ENCODE results near the gene BRI3BP. TPM values are rescaled to one million over a fixed set of nuclear protein-coding genes. Genes with fewer than 3 reads are reported as not detected.
"Not testable (repeated sequence)": the region's sequence is repeated elsewhere in the genome, so short reads cannot be mapped to it uniquely, and the experiment has no call there.

Gene BRI3BP
- total RNA-seq, 3 donors from 2014 or later, result 23.7 to 29.8 (median 25.6) TPM

DNA sequence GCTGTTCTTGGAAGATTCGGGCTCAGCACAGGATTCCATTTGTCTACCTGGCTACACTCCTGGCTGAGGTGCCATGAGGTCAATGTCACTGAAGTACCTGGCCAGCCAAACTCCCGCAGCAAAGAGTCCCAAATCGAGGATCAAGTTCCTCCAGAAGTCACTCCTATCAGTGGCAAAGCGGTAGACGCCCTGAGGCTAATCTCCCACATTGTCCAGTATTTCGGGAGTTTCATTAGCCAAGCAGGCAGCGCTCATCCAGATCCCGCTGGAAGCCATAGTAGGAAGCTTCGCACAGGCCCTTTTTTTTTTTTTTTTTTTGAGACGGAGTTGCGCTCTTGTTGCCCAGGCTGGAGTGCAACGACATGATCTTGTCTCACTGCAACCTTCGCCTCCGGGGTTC, 62.9 kb downstream of the BRI3BP start:
- H3K9me3 Mint-ChIP-seq, result no peaks in the 10 kb centered on the region
- ATAC-seq, result no peak
- H3K4me3 Mint-ChIP-seq, result no peak overlapping the region
- DNase-seq, result no peak
- no peaks in the 10 kb centered on the region for H3K36me3 Mint-ChIP-seq (ENCODE audit: insufficient read depth)
- peaks cover 18% of the 10 kb centered on the region for H3K27me3 Mint-ChIP-seq (ENCODE audit: low read depth)
- no peaks in the 10 kb centered on the region for H3K4me1 Mint-ChIP-seq (ENCODE audit: low read depth)

GRCh38 chr12:125057708-125058107, 64.3 kb downstream of the BRI3BP start:
- no peaks in the 10 kb centered on the region for H3K9me3 Mint-ChIP-seq
- H3K27me3 Mint-ChIP-seq (ENCODE audit: low read depth), result peaks cover 18% of the 10 kb centered on the region
- no peaks in the 10 kb centered on the region for H3K36me3 Mint-ChIP-seq (ENCODE audit: insufficient read depth)
- DNase-seq (no peak), ATAC-seq (no peak)
- H3K4me1 Mint-ChIP-seq (ENCODE audit: low read depth), result no peaks in the 10 kb centered on the region
- no peak overlapping the region for H3K4me3 Mint-ChIP-seq

DNA sequence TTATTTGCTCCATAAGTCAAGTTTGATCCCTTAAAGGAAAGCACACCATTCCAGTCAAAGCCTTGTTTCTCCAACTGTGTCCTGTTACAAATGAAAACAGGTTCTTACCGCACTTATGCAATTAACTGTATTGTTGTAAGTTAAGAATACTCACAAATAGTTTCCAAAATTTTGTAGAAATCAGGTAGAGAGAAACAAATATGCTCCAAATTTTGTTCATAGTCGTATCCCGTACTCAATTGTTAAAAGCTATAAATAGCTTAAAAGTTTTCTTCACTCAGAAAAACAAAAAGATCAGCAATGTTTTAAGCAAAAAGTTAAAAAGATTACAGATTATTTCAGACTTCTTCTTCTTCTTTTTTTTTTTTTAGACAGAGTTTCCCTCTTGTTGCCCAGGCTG, 67.8 kb downstream of the BRI3BP start:
- peaks cover 17% of the 10 kb centered on the region for H3K27me3 Mint-ChIP-seq (ENCODE audit: low read depth)
- peaks cover 6% of the 10 kb centered on the region for H3K4me1 Mint-ChIP-seq (ENCODE audit: low read depth)
- no peaks in the 10 kb centered on the region for H3K36me3 Mint-ChIP-seq (ENCODE audit: insufficient read depth)
- H3K9me3 Mint-ChIP-seq, result no peaks in the 10 kb centered on the region
- H3K4me3 Mint-ChIP-seq, result no peak overlapping the region
- ATAC-seq, result no peak
- DNase-seq, result no peak

GRCh38 chr12:125063522-125063921, 70.1 kb downstream of the BRI3BP start:
- not testable (repeated sequence) for DNase-seq; H3K9me3 Mint-ChIP-seq; H3K4me3 Mint-ChIP-seq; ATAC-seq; H3K36me3 Mint-ChIP-seq (ENCODE audit: insufficient read depth); H3K27me3 Mint-ChIP-seq (ENCODE audit: low read depth)
- H3K4me1 Mint-ChIP-seq (ENCODE audit: low read depth), result peaks cover 13% of the 10 kb centered on the region

GRCh38 chr12:125064492-125064891, 71.0 kb downstream of the BRI3BP start:
- Mint-ChIP-seq H3K27me3 (ENCODE audit: low read depth) (no peaks in the 10 kb centered on the region), H3K9me3 (no peaks in the 10 kb centered on the region), H3K4me1 (ENCODE audit: low read depth) (peaks cover 13% of the 10 kb centered on the region), H3K4me3 (peak overlapping the region; percentile 82), H3K36me3 (ENCODE audit: insufficient read depth) (no peaks in the 10 kb centered on the region)
- no peak for DNase-seq
- no peak for ATAC-seq

GRCh38 chr12:125065021-125065918, 71.8 kb downstream of the BRI3BP start, which contains the start of gene AACS:
Gene AACS (plus strand): TSS chr12:125065435. CDS start chr12:125065585, 150 bp downstream.
- H3K4me1 Mint-ChIP-seq (ENCODE audit: low read depth), result peaks cover 13% of the 10 kb centered on the region
- peak; percentile 74 for DNase-seq
- ATAC-seq, result peak; percentile 99
- no peaks in the 10 kb centered on the region for H3K27me3 Mint-ChIP-seq (ENCODE audit: low read depth)
- H3K36me3 Mint-ChIP-seq (ENCODE audit: insufficient read depth), result no peaks in the 10 kb centered on the region
- H3K4me3 Mint-ChIP-seq, result peak within 1 kb of the TSS; percentile 82
- H3K9me3 Mint-ChIP-seq, result no peaks in the 10 kb centered on the region

GRCh38 chr12:125065919-125066570, 72.6 kb downstream of the BRI3BP start:
- Mint-ChIP-seq H3K36me3 (ENCODE audit: insufficient read depth) (no peaks in the 10 kb centered on the region), H3K4me3 (peak overlapping the region; percentile 82), H3K4me1 (ENCODE audit: low read depth) (peaks cover 13% of the 10 kb centered on the region), H3K27me3 (ENCODE audit: low read depth) (no peaks in the 10 kb centered on the region), H3K9me3 (no peaks in the 10 kb centered on the region)
- ATAC-seq, result no peak
- no peak for DNase-seq

DNA sequence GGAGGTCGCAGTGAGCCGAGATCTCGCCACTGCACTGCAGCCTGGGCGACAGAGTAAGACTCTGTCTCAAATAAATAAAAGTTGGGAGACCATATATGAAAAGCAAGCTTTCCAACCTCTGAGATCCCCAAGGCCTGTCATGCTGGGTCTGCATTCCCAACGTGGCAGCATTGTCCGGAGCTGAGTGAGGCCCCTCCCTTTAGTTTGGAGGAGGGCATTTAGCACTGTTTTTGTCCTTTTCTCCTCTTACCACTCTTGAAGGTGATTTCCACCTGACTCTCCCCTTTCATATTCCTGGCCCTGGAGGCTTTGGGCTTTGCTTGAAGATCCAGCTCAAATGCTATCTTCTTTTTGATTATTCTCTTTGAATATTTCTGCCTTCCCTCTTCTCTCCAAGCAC, 74.9 kb downstream of the BRI3BP start:
- DNase-seq (no peak), ATAC-seq (no peak)
- peaks cover 13% of the 10 kb centered on the region for H3K4me1 Mint-ChIP-seq (ENCODE audit: low read depth)
- H3K4me3 Mint-ChIP-seq, result no peak overlapping the region
- no peaks in the 10 kb centered on the region for H3K27me3 Mint-ChIP-seq (ENCODE audit: low read depth)
- peaks cover 4% of the 10 kb centered on the region for H3K36me3 Mint-ChIP-seq (ENCODE audit: insufficient read depth)
- no peaks in the 10 kb centered on the region for H3K9me3 Mint-ChIP-seq

DNA sequence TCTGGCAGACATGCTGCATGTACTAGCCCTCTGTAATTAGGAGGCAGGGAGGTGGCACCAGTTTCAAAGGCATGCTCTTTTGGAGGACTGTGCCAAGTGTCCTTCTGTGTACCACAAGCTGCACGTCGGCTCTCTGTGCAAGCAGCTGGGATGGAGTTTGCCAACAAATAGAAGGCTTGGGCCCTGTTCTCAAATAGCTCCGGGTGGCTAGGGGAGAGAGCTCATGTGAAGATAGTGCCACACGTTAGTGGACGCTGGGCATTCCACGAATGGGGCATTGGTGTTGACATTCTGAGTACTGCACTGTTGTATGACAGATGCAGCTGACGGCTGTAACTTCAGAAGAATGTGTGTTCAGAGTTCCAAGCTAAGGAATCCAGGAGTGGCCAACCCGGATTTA, 76.2 kb downstream of the BRI3BP start:
- H3K4me1 Mint-ChIP-seq (ENCODE audit: low read depth), result peaks cover 13% of the 10 kb centered on the region
- H3K36me3 Mint-ChIP-seq (ENCODE audit: insufficient read depth), result peaks cover 4% of the 10 kb centered on the region
- no peaks in the 10 kb centered on the region for H3K27me3 Mint-ChIP-seq (ENCODE audit: low read depth)
- no peaks in the 10 kb centered on the region for H3K9me3 Mint-ChIP-seq
- ATAC-seq, result no peak
- H3K4me3 Mint-ChIP-seq, result no peak overlapping the region
- DNase-seq, result no peak

- Mint-ChIP-seq H3K27me3 (ENCODE audit: low read depth) (no peaks in the 10 kb centered on the region), H3K36me3 (ENCODE audit: insufficient read depth) (peaks cover 4% of the 10 kb centered on the region), H3K4me3 (no peak overlapping the region)
Measured at GRCh38 chr12:125070112-125070511, 76.7 kb downstream of the BRI3BP start.

DNA sequence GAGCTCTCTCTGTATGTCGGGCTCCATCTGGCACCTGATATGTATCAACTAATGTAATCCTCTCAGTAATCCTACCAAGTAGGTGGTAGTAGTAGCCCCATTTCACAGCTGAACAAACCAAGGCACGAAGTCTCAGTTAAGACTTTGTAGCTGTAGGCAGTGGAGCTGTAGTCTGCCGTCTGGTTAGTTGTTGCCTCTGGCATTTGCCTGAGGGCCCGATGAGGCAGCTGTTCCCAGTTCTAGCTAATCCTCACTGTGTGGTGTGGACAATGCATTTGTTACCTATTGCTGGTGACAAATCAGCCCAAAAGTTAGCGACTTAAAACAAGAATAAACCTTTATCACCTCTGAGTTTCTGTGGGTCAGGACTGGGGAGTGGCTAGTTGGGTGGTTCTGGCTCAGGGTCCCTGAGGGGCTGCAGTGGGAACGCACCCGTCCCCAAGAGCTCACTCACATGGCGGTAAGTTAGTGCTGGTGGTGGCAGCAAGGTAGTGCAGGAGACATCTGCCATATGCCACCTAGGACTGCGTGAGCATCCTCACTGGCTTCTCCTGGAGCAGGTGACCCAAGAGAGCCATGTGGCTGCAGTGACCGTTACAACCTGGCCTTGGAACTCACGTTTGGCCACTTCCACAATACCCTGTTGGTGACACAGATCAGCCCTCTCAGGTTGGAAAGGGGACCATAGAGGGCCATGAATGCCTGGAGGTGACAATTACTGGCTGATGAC, 77.4 kb downstream of the BRI3BP start:
- peaks cover 5% of the 10 kb centered on the region for H3K36me3 Mint-ChIP-seq (ENCODE audit: insufficient read depth)
- H3K4me3 Mint-ChIP-seq, result no peak overlapping the region
- ATAC-seq (no peak), DNase-seq (no peak)
- no peaks in the 10 kb centered on the region for H3K27me3 Mint-ChIP-seq (ENCODE audit: low read depth)
- peaks cover 11% of the 10 kb centered on the region for H3K4me1 Mint-ChIP-seq (ENCODE audit: low read depth)
- no peaks in the 10 kb centered on the region for H3K9me3 Mint-ChIP-seq

More at GRCh38 chr12:125070112-125070511, 76.7 kb downstream of the BRI3BP start:
- Mint-ChIP-seq H3K4me1 (ENCODE audit: low read depth) (peaks cover 13% of the 10 kb centered on the region), H3K9me3 (no peaks in the 10 kb centered on the region)
- no peak for DNase-seq
- ATAC-seq, result no peak

DNA sequence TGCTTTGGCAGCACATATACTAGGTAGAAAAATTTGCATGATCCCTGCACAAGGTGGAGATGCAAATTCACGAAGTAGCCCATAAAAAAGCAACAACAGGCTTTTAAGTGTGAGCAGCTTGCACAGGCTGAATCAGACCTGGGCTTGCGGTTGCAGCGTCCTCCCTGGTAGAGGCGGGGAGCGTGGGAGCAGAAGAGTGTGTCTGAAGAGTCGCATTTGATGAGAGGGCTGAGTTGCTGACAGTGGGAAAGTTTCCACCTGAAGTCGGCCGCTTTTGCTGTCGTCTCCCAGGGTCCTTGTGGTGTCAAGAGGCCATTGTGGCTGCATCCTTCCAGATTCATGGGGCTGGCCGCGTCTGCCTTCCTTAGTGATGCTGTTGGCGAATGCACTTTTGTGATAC, 78.0 kb downstream of the BRI3BP start:
- H3K4me1 Mint-ChIP-seq (ENCODE audit: low read depth), result peaks cover 7% of the 10 kb centered on the region
- peaks cover 11% of the 10 kb centered on the region for H3K36me3 Mint-ChIP-seq (ENCODE audit: insufficient read depth)
- ATAC-seq, result no peak
- H3K4me3 Mint-ChIP-seq, result no peak overlapping the region
- no peak for DNase-seq
- no peaks in the 10 kb centered on the region for H3K27me3 Mint-ChIP-seq (ENCODE audit: low read depth)
- no peaks in the 10 kb centered on the region for H3K9me3 Mint-ChIP-seq

DNA sequence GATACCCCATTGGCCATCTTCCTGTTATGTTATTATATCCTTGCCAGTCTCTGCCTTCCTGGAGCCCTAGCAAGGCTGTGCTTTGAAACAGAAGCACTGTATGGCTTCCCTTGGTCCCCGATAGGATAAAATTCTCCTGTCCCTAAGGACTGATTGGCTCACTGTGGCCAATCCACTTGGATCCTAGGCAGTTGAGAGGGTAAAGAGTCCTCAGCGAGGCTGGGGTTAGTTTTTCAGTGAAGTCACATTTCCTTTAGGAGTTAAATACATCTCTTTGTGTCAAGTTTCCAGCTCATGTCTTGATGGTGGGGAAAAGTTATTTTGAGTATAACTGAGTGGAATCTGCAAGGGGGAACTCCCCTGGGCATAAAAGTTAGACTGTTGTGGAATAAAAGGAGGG, 79.1 kb downstream of the BRI3BP start:
- Mint-ChIP-seq H3K4me3 (no peak overlapping the region), H3K9me3 (no peaks in the 10 kb centered on the region)
- no peak for ATAC-seq

DNA sequence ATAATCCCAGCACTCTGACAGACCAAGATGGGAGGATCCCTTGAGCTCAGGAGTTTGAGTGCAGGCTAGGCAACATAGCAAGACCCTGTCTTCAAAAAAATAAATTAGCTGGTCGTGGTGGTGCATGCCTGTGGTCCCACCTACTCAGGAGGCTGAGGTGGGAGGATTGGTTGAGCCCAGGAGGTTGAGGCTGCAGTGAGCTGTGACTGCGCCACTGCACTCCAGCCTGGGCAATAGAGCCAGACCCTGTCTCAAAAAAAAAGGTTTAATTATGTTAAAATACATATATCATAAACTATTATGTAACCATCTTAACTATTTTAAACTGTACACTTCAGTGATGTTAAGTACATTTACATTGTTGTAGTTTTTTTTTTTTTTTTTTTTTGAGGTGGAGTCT, 80.8 kb downstream of the BRI3BP start:
- not testable (repeated sequence) for H3K27me3 Mint-ChIP-seq (ENCODE audit: low read depth); H3K4me3 Mint-ChIP-seq; ATAC-seq; DNase-seq; H3K9me3 Mint-ChIP-seq; H3K4me1 Mint-ChIP-seq (ENCODE audit: low read depth)
- peaks cover 18% of the 10 kb centered on the region for H3K36me3 Mint-ChIP-seq (ENCODE audit: insufficient read depth)

More for the DNA sequence above, 79.1 kb downstream of the BRI3BP start:
- Mint-ChIP-seq H3K27me3 (ENCODE audit: low read depth) (no peaks in the 10 kb centered on the region), H3K36me3 (ENCODE audit: insufficient read depth) (peaks cover 15% of the 10 kb centered on the region), H3K4me1 (ENCODE audit: low read depth) (no peaks in the 10 kb centered on the region)
- no peak for DNase-seq

Data from activated T-cell treated with anti-CD3 and anti-CD28 coated beads, Interleukin-2, amount 50 U/mL, for 4 hours (primary cell).